HG03520 (cell line): ENCODE results near the gene GALNT2.

Experiments
- ATAC-seq: cut with Tn5 transposase; IDR thresholded peaks from one replicate; pipeline ENCODE4 v1.9.1; 2021; ENCODE audit warnings: mild to moderate bottlenecking, moderate library complexity; ENCODE audit not compliant: unreplicated experiment

The GALNT2 gene

DNA sequence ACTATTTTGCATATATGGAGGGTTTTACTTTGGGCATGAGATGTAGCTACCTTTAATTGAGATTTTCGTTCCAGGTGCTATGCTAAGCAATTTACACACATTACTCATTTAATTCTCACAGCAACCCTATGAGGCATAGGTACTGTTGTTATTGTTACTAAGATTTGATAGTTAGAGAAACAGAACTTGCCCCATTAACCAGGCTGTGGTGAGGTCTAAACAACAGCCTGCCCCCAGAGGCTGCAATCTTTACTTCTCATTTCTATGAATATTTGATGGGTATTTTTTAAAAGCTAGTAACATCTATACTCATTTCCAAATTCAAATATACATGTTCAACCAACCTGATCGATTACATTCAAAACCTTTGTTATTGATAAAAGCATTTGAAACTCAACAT is 155.6 kb downstream of the GALNT2 start:
- ATAC-seq: no peak

DNA sequence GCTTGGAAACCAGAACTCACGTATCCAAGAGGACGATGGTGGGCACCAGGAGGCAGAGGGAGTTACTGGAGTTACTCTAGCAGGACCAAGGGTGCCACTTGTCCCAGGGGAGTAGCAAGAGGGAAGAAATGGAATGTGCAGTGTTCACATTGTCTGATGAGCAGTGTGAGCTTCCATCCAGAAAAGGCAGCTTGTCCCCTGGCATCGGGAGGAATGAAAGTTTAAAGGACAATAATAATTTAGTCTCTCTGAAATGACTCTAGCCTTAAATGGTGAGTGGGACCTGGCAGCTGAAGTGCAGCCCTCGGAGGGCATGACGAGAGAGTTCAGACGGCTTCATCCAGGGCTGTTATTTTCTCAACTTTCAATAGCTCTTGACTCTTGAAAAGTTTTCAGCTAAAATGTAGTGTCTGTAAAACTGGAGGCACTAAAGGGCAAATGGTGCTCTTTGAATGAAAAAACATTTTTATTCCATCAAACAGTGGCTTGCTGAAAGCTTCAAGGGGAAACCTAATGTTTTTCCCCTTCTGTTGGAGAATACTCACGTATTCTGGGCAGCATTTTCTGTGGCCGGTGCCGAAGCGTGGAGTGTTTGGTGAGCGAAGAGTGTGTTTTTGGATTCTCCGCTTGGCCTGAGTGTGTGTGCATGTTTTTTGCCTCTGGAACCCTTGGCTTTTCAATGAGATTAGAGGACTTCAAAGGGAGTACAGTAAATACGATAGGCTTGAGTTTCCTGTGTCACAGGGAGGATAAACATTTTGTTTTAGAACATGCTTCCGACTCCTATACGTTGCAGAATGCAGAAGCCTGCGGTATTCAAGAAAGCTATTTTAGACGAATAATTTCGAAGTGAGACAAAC is 157.3 kb downstream of the GALNT2 start:
- no peak for ATAC-seq

DNA sequence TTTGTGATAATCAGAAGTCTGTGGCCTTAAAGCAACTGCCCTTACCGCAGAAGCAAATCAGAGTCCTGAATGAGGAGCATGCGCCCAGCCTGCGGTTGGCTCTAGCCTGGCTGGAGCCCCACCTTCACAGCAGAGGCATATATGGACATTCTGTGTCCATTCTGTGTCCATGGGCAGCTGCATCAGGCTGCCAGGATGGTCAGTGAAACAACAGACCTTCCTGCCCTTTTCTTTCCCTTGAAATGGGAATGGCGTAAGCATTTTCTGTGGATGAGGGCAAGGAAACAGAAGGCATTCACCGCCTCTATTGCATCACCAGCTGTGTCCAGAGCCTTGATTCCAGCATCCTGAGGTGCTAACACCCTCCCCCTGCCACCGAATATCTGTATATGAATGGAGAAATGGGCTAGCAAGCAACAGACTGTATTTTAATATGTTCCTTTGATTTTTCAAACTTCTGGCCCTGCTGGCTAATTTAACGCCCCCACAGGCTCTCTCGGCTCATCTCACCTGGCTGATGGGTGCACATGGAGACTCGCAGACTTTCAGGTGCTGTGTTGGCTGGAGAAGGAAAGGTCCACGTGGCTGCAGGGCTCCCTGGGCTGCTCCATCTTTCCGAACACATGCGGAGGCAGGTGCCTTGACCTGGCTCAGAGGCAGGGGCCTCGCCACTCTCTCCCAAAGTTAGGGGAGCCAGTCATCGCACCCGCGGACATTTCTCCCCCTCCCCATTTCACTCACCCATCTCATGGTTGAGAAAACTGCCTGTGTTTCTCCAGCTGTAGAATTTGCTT is 159.2 kb downstream of the GALNT2 start:
- no peak for ATAC-seq

DNA sequence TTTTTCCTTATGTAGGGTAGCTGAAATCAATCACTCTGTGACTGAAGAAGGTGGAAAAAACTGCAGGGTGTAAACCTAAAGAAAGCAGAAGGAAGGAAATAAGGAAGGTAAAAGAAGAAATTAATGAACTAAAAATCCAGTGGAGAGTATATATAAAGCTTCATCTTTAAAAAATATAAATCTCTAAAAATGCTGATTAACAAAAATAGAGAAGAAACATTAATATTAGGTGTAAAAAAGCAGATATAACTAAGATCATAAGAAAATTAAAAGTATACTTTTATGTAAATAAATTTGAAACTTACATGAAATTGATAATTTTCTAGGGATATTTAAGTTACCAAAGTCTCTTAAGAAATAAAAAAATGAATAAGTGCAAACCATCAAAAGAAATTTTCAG is 159.8 kb downstream of the GALNT2 start:
- ATAC-seq: no peak

DNA sequence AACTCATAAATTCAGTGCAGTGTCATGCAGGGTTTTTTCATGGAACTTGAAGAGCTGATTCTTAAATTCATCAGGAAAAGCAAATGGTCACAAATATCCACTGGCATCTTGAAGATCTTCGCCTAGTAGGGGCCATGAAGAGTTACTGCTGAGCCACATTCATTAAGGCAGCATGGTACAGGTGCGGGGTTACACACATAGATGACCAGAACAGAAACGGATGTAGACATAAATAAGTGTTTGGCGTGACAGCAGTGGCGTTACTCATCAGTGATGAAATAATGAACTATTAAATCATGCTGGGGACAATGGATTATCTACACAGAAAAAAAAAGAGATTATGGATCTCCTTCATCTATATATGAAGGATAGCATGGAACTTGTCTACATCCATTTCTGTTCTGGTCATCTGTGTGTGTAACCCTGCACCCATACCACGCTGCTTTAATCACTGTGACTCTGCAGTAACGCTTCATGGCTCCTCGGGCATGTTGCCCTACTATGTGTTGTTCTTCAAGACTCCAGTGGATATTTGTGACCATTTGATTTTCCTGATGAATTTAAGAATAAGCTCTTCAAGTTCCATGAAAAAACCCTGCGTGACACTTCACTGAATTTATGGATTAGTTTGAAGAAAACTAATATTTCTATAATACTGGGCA is 161.3 kb downstream of the GALNT2 start:
- ATAC-seq: no peak

DNA sequence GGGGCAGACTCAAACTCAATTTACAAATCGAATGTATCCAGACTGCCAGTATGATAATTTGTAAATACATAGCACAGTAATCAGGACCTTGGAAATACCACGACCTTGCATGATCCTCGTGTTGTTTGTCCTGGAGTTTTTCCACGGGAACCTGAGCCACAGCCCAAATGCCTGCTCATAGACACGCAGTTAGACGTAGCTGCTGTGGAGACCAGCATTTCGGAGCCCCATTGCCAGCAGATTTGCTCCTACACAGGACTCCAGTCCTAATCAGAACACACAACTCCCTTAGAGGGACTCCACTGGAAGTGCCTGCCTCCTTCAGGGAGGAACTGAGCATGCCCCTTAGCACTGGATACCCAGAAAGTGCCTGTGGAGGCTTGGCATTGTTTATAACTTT is 163.2 kb downstream of the GALNT2 start:
- ATAC-seq: no peak

DNA sequence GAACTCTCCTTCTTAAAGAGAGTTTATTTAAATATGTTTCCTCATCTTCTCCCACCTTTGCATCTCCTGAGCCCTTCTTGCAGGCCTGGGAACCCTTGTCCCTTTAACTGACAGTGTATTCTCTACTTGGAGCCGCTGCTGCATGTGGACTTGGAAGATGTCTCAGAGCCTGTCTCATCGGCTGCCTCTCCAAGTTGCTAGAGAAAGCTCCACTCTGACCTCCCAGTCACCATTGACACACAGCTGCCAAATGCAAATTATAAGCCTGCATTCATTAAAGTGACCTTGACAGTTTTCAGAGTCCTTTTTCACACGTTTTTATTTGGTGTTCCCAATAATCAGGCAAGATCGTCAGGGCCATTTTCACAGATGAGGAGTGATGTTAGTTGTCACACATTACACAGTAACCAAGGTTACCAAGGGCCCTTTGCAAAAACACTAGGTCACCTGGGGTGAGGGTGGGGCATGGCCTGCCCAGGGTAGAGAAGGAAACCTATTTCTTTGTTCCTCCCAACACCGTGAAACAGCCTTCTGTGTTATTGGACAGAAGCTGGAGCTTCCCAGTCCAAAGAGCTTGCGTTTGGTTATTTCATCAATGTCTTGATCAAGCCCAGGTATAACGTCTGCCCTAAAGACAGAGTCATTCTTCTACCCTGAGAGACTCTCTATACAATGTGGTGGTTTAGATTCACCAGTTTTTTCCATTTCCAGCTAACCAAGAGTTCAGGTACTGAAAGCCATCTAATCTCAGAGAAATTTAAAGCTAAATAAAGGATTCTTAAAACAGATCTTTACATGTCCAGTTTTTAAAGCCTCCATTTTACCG is 164.1 kb downstream of the GALNT2 start:
- ATAC-seq: no peak

DNA sequence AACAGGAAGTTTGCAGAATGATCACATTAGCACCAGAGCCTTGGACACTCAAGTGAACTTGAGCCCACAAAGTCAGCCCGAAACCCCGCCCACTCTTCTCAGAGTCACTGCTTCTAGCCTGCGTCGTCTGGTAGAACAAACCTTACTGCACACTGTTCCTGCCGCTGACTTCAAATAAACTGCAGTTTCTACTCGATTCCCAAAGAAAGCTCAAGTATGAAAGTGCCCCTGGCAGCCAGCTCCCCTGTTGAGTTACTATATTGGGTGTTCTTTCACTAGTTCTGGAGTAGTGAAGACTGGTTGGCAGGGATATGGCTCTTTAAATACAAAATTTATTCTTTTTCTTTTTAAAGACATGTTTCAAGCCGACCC is 164.7 kb downstream of the GALNT2 start:
- no peak for ATAC-seq

DNA sequence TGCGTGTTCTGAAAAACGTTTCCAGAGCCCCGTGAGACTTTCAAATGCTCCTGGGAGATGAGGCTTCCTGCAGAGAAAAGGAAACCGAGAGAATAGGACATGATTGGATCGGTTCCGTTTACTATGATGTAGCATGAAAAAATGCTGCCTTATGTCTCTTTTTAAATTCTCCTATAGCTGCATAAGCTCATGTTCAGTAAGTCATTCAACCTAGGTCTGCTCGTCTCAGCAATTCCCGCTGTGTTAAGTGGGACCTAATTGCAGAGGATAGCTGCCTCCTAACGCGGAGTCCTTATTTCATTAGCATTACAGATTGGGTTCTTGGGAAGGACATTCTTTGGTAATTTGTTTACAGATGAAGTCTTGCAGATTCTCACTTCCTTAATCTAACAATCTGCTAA is 165.3 kb downstream of the GALNT2 start:
- ATAC-seq: no peak

DNA sequence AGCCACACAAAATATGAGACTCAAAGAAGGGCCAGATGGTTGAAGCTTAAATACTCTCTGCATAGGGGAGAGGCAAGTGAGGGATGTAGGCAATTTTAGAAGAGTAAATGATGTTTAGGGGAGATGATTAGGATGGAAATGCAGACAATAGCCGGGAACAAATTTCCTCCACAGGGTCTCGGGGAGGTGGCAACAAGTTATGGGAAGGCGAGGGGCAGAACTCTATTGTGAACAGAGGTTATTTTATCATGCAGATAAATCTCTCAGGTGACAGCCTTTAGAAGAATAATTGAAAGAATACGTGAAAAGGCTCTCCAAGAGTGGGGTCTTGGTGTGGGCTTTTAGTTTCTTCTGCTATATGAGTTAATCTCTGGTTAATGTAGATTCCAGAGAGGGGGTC is 166.7 kb downstream of the GALNT2 start:
- no peak for ATAC-seq

DNA sequence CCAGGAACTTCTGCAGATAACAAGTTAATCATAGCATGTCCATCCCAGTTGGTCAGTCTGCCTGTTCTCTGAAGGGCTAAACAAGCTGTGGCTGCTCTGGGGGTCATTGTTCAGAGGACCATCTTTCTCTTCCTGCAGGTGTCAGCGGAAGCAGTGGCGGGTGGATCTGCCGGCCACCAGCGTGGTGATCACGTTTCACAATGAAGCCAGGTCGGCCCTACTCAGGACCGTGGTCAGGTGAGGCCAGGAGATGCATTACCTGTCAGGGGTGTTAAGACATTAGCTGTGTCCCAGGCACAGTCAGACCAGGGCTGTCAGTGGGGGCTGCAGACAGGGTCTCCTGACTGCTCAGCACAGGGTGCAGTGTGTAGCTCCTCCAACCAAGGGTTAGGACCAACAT is 168.8 kb downstream of the GALNT2 start:
- ATAC-seq: no peak

DNA sequence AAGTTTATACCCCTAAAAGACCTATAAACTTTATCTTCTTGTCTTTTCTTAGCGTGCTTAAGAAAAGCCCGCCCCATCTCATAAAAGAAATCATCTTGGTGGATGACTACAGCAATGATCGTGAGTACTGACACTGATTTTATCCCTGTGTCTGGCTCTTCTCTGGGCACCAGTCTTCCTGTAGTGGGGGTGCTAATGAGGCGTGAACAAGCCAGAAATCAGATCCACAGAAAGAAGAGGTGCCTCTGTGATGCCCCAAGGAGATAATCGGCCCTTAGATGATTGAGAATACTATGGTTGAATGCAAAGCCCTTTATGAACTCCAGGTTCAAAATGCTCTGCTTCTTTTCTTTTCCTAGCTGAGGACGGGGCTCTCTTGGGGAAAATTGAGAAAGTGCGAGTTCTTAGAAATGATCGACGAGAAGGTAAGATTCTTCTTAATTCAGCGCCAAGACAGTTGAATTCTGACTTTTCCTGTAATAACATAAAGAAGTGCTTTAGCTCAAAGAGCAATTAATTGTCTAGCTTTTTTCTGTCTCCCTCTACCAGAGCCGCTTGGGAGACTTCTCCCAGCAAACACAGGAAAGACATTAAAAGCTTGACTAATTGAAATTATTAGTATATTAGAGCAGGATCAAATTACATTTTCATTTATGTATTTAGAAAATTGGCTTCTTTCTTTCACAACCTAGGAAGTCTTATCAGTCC is 169.4 kb downstream of the GALNT2 start:
- ATAC-seq: no peak

DNA sequence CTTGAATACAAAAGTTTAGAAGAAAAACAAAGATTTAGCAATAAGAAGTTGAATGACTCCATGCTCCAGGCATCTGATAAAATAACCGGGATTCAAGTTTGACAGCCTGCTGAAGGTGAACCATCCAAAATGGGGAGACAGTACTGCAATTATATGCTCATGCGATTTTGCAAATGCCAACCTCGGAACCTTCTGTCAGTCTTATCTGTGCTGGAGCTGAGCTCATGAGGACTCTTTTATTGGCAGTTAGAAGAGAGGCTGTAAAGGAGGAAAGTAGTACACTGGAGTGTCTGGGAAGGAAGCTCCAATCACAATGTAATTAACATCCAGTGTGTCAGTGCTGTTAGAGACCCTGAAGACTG is 170.0 kb downstream of the GALNT2 start:
- ATAC-seq: no peak

DNA sequence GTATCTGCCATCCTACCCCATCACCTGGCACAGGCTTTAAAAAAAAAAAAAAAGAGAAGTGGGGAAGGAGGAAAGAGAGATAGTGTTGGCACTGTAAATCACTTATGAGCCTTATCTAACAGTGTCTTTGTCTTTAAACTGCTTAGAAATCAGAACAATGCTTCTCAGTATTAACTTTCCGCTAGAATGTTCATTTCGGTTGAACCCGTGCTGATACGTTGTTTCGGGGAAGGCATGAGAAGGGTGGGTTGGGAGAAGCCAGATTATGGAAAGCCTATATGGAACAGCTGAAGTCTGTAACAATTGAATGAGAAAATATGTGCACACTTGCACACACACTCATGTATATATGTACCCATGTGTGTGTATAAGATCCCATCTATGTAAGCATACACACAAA is 170.8 kb downstream of the GALNT2 start:
- ATAC-seq: no peak

DNA sequence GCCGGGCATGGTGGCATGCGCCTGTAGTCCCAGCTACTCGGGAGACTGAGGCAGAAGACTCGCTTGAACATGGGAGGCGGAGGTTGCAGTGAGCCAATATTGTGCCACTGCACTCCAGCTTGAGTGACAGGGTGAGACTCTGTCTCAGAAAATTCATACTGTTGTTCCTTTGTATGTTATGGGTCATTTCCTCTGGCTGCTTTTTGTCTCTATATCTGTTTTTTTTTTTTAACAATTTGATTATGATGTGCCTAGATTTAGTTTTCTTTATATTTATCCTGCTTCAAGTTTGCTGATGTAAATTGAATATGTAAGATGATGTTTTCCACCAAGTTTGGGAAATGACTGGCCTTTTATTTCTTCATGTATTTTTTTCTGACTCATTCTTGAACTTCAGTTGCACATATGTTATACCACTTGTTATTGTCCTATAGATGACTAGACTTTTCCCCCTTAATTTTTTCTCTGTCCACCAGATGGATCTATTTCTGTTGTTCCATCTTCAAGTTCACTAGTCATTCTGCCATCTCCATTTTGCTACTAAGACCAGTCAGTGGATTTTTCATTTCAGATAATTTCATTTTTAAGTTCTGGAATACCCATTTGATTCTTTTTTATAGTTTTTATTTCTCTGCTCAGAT is 173.5 kb downstream of the GALNT2 start:
- ATAC-seq: no peak

DNA sequence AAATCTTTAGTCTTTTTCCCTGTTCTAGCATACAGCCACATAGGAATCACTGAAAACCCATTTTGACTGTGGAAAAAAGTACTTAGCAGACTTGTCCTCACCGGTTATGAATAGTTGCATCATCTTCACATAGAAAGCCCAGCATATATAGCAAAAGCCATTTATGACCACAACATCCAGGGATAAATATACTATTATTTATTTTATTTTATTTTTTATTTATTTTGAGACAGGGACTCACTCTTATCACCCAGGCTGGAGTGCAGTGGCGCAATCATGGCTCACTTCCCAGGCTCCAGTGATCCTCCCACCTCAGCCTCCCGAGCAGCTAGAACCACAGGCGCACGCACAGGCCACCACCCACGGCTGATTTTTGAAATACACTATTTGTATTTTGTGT is 175.3 kb downstream of the GALNT2 start:
- no peak for ATAC-seq

DNA sequence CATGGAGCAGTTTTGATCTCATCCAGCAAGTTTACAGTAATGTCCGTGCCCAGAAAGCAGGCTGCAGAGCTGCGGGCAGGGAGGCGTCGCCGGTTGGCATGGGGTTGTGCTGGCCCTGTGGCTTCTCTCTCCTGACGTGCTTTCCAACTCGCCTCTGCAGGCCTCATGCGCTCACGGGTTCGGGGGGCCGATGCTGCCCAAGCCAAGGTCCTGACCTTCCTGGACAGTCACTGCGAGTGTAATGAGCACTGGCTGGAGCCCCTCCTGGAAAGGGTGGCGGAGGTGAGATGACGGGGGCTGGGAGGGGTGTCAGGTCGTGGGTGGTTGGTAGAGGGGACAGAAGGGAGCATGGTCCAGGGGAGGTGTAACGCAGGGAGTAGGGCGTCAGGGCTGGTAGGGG is 176.1 kb downstream of the GALNT2 start:
- no peak for ATAC-seq

DNA sequence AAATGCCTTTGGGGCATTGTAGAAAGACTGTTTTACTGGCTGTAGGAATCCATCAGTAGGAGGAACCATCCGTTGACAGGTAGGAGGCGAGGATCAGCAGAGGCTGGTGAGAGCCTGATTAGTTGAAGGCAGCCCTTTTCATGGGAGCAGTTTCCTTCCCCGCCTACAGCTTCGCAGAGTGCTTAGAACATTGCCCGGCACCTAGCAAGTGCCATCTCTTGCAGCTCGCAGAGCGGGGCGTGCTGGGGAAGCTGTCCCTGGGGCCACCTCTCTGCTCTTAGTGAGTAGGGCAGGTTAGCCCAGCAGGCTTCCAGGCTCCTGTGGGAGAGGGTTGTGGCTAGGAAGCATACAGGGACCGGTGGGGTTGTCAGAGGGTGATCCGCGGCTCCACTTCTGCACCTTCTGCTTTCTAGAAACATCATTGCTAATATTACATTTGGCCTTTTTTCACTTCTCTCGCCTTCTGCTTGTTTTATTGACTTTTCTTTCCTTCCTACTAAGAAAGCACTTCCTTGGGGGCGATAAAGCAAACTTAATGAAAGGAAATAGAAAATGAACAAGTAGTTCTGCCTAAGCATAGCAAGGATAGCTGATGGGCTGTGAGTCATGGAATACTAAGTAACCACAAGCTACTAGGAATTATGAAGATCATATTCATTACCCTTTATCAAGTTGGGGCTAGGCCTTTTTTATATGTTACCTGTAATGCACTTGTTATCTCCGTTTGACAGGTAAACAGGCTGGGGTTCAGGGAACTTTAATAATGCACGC is 176.7 kb downstream of the GALNT2 start:
- ATAC-seq: no peak

DNA sequence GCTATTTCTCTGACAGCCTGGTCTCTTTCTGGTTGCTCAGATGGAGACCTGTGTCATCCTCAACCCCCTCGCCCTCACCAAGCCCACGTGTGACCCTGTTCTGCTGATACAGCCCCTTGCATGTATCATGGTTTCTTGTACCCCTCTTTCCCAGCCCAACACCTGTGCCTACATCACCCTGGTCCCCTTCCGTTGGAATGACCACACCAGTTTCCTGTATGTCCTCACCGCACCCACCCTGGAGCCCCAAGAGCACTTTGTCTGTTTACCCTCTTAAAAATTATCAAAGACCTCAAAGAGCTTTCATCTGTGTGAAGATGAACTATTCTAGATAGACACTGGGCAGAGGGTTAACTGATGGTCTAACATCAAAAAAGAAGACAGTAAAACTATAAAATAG is 179.5 kb downstream of the GALNT2 start:
- ATAC-seq: no peak
